ENCODE data around the gene HOXC6.
"Not testable (repeated sequence)": the region's sequence is repeated elsewhere in the genome, so short reads cannot be mapped to it uniquely, and the experiment has no call there.

HOXC6 gene

DNA sequence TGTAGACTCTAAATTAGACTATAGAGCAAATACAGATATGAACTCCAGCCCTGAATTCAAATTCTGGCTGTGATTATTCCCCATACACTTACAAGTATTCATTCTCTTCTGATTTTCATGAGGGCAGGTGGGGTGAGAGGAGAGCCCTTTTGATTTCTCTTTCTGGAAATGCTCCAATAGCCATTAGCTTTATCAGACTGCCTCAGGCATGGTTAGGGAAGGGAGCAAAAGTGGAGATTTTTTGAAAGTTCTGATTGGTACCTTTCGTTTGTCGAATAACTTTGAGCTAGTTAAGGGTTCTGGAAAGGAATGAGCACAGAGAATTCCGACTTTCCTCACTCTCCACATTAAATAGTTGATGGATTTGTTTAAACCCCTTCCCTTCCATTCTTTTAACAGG is 12.4 kb downstream of the HOXC6 start:
- Histone ChIP-seq H3K27ac (ENCODE audit: low read depth, low read length, severe bottlenecking) (no peak overlapping the region), H3K4me1 (ENCODE audit: control insufficient read depth, insufficient read depth, low read length, poor library complexity, severe bottlenecking) (no peaks in the 10 kb centered on the region), H3K9me3 (ENCODE audit: control insufficient read depth, low read length) (no peaks in the 10 kb centered on the region), H3K4me3 (ENCODE audit: extremely low read depth, insufficient read depth, low read length, poor library complexity, severe bottlenecking) (no peak overlapping the region), H3K36me3 (ENCODE audit: control insufficient read depth, insufficient read depth, low read length) (no peaks in the 10 kb centered on the region)
- WGBS, 2 experiments (ENCODE audit: insufficient coverage in 2 of 2), result no CpG with 5 or more reads among the region's 3 CpGs

DNA sequence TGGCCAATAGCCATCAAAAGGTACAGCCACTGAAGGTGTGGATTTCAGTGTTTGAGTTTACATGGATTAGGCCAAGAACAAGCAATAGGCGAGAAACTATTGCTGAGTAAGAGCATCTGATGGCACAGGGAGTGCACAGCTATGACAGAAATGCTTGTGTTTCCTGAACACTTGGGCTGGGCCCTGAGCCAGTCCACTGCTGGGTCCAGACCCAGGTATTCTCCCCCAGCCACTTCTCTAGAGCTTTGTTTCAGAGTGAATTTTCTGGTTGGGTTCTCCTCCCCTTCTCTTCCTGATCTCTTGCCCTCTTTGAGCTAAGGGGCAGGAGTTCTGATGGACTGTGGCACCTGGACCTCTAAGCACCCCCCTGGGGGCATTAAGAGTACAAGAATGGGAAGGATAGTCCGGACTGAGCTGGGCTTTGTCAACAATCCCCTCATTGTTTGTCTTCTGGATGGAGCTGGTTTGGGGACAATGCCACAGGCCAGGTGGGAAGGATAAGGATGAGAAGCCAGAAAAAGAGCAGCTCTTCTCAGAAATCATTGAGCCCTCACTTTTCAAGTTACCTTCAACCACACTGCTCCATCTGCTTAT is 13.0 kb downstream of the HOXC6 start:
- 17 to 35% methylated on average over 2 of the region's 2 CpGs for WGBS, 2 experiments (ENCODE audit: insufficient coverage in 2 of 2)
- Histone ChIP-seq H3K9me3 (ENCODE audit: control insufficient read depth, low read length) (no peaks in the 10 kb centered on the region), H3K4me3 (ENCODE audit: extremely low read depth, insufficient read depth, low read length, poor library complexity, severe bottlenecking) (no peak overlapping the region), H3K4me1 (ENCODE audit: control insufficient read depth, insufficient read depth, low read length, poor library complexity, severe bottlenecking) (no peaks in the 10 kb centered on the region), H3K36me3 (ENCODE audit: control insufficient read depth, insufficient read depth, low read length) (no peaks in the 10 kb centered on the region), H3K27ac (ENCODE audit: low read depth, low read length, severe bottlenecking) (no peak overlapping the region)

DNA sequence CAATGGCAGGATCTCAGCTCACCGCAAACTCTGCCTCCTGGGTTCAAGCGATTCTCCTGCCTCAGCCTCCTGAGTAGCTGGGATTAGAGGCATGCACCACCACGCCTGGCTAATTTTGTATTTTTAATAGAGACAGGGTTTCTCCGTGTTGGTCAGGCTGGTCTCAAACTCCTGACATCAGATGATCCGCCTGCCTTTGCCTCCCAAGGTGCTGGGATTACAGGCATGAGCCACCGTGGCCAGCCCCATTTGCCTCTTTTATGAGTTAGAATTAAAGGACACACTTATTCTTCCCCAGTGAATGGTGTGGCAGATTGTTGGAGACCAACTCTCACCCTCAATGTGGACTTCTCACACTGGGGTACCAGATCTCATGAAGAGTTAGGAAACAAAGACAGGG is 13.8 kb downstream of the HOXC6 start:
- H3K4me1 ChIP-seq (ENCODE audit: control insufficient read depth, insufficient read depth, low read length, poor library complexity, severe bottlenecking); H3K36me3 ChIP-seq (ENCODE audit: control insufficient read depth, insufficient read depth, low read length); H3K4me3 ChIP-seq (ENCODE audit: extremely low read depth, insufficient read depth, low read length, poor library complexity, severe bottlenecking); H3K9me3 ChIP-seq (ENCODE audit: control insufficient read depth, low read length); H3K27ac ChIP-seq (ENCODE audit: low read depth, low read length, severe bottlenecking): not testable (repeated sequence)
- 39 to 55% methylated on average over 3 to 4 of the region's 6 CpGs for WGBS, 2 experiments (ENCODE audit: insufficient coverage in 2 of 2)

DNA sequence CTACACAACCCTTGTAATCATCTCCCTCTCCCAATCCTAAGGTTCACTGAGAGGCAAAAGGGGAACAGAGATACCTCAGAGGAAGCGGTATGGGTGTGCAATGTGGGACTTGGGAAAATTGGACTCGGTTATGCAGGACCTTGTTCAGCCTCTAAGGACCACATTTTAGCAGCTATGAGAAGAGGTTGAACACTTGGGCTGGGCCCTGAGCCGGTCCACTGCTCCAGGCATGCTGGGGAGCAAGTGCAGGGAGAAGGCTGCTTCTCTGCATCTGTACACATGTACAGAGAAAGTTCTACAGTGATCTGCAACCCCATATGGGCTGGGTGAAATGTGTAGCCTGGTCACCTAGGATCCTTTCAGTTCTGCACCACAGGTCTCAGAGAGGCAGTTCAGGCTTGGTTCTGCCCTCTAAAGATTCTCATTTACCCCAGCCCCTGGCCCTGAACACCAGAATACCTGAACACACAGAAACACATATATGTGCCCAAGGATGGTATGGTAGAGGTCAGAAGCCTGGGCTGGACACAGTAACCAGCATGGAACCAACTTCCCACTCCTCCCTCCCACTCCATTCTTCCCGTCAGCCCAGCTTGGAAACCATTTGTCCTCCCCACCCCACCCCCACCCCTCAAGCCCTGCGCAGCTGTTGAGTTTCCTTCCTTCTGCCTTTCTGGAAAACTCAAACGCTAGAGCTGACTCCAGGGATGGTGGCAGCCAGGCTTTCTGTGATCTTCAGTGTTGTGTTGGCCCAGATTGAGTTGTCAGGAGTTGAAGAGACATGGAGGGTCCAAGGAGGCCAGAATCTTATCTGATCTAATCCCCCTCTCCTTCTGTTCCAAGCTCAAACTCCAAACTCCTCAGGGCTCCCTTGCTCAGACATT is 15.0 kb downstream of the HOXC6 start:
- WGBS, 2 experiments (ENCODE audit: insufficient coverage in 2 of 2), result 33 to 42% methylated on average over 3 to 4 of the region's 6 CpGs
- Histone ChIP-seq H3K27ac (ENCODE audit: low read depth, low read length, severe bottlenecking) (no peak overlapping the region), H3K36me3 (ENCODE audit: control insufficient read depth, insufficient read depth, low read length) (no peaks in the 10 kb centered on the region), H3K4me3 (ENCODE audit: extremely low read depth, insufficient read depth, low read length, poor library complexity, severe bottlenecking) (no peak overlapping the region), H3K4me1 (ENCODE audit: control insufficient read depth, insufficient read depth, low read length, poor library complexity, severe bottlenecking) (no peaks in the 10 kb centered on the region), H3K9me3 (ENCODE audit: control insufficient read depth, low read length) (no peaks in the 10 kb centered on the region)

- Histone ChIP-seq H3K27ac (ENCODE audit: low read depth, low read length, severe bottlenecking) (no peak overlapping the region), H3K36me3 (ENCODE audit: control insufficient read depth, insufficient read depth, low read length) (no peaks in the 10 kb centered on the region), H3K4me3 (ENCODE audit: extremely low read depth, insufficient read depth, low read length, poor library complexity, severe bottlenecking) (no peak overlapping the region), H3K9me3 (ENCODE audit: control insufficient read depth, low read length) (no peaks in the 10 kb centered on the region), H3K4me1 (ENCODE audit: control insufficient read depth, insufficient read depth, low read length, poor library complexity, severe bottlenecking) (no peaks in the 10 kb centered on the region)
- WGBS, 2 experiments (ENCODE audit: insufficient coverage in 2 of 2), result 30 to 38% methylated on average over 5 of the region's 5 CpGs
These were observed 16.3 kb downstream of the HOXC6 start for GRCh38 chr12:54044425-54045103.

GRCh38 chr12:54045401-54045800 is 17.2 kb downstream of the HOXC6 start:
- no peaks in the 10 kb centered on the region for H3K4me1 ChIP-seq (ENCODE audit: control insufficient read depth, insufficient read depth, low read length, poor library complexity, severe bottlenecking)
- H3K27ac ChIP-seq (ENCODE audit: low read depth, low read length, severe bottlenecking), result no peak overlapping the region
- no peaks in the 10 kb centered on the region for H3K36me3 ChIP-seq (ENCODE audit: control insufficient read depth, insufficient read depth, low read length)
- H3K4me3 ChIP-seq (ENCODE audit: extremely low read depth, insufficient read depth, low read length, poor library complexity, severe bottlenecking), result no peak overlapping the region
- H3K9me3 ChIP-seq (ENCODE audit: control insufficient read depth, low read length), result no peaks in the 10 kb centered on the region

DNA sequence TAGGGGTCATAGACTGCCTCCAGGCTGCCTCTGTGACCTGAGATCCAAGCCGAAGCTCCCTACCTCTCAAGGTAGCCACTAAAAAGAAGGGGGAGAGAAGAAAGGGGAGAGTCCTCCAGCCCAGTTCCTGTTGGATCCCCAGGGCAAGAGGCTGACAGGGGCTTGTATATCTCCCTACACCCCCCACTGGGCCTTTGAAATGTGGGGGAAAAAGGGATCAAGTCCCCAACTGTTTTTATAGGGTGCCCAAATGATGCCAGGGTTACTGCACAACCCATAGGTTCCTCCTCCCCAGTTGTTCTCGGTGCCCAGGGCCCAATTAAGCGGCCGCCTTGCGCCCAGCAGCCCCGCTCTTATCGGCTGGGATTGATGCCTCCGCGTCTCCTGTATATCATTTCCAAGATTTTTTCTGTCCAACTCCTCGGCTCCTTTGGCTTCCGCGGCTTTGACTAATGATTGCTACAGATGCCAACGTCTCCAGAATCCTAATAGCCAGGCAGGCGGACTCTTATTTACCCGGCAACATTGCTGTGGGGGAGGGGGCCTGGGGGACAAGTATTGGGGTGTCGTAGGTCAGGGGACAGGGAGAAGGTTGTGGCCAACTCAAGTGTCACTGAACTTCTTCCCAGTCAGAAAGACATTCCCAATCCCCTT is 17.8 kb downstream of the HOXC6 start:
- 25 to 38% methylated on average over 11 of the region's 16 CpGs for WGBS, 2 experiments (ENCODE audit: insufficient coverage in 2 of 2)
- Histone ChIP-seq H3K27ac (ENCODE audit: low read depth, low read length, severe bottlenecking) (no peak overlapping the region), H3K4me3 (ENCODE audit: extremely low read depth, insufficient read depth, low read length, poor library complexity, severe bottlenecking) (no peak overlapping the region), H3K36me3 (ENCODE audit: control insufficient read depth, insufficient read depth, low read length) (no peaks in the 10 kb centered on the region), H3K9me3 (ENCODE audit: control insufficient read depth, low read length) (no peaks in the 10 kb centered on the region), H3K4me1 (ENCODE audit: control insufficient read depth, insufficient read depth, low read length, poor library complexity, severe bottlenecking) (no peaks in the 10 kb centered on the region)

DNA sequence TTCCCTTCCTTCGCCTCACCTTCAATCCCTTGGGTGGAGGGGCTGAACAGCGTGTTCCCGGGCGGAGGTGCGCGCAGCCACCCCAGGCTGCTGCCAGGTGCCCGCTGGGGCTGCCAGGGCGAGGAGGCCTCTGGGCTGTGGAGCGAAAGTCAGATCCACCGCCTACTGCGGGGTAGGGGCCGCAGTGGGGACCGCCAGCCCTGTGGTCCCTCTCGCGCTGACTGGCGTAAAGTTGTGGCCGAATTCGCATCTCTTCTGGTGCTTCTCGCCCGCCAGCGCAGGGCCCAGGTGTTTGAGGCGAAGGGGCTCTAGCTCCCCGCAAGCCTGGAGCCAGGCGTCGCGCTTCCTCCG is 18.5 kb downstream of the HOXC6 start:
- H3K36me3 ChIP-seq (ENCODE audit: control insufficient read depth, insufficient read depth, low read length), result no peaks in the 10 kb centered on the region
- no peak overlapping the region for H3K27ac ChIP-seq (ENCODE audit: low read depth, low read length, severe bottlenecking)
- no peaks in the 10 kb centered on the region for H3K9me3 ChIP-seq (ENCODE audit: control insufficient read depth, low read length)
- H3K4me1 ChIP-seq (ENCODE audit: control insufficient read depth, insufficient read depth, low read length, poor library complexity, severe bottlenecking), result no peaks in the 10 kb centered on the region
- 3 to 9% methylated on average over 25 to 26 of the region's 27 CpGs for WGBS, 2 experiments (ENCODE audit: insufficient coverage in 2 of 2)
- no peak overlapping the region for H3K4me3 ChIP-seq (ENCODE audit: extremely low read depth, insufficient read depth, low read length, poor library complexity, severe bottlenecking)

DNA sequence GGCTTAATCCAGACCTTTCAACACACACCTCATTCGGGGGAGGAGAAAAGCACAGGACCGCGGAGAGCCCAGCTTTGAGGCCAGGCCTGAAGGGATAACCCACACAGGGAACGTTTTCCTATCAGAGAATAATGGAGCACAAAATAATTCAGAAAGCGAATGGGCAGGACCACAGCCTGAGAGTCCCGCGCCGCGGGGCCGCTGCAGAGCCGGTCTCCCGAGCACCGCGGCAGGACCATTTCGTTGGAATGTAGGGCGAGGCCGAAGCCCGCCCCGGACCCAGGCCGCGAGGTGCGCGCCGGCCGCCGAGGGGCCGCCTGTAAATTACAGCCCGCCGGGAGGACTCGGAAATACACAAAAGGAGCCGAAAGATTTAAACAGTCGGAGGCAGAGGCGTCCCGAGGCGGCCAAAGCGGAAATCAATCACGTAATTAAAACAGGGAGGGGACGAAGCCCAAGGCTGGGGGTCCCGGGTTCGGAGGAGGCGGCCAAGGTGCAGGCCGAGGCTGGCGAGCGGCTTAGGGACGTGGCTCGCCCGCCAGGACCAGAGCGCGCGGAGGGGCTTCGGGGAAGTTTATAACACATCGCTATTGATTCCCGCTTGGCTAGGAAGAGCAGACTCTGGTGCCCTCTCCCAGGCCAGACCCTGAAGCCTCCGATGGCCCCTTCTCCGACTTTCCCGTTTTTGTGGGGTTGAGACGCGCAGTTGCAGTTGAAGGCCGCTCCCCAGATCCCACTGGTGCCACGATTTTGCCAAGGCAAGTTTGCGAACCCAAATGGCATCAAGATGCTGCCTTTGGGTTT is 19.1 kb downstream of the HOXC6 start:
- 2 to 3% methylated on average over 52 to 57 of the region's 61 CpGs for WGBS, 2 experiments (ENCODE audit: insufficient coverage in 2 of 2)
- Histone ChIP-seq H3K4me1 (ENCODE audit: control insufficient read depth, insufficient read depth, low read length, poor library complexity, severe bottlenecking) (no peaks in the 10 kb centered on the region), H3K9me3 (ENCODE audit: control insufficient read depth, low read length) (no peaks in the 10 kb centered on the region), H3K4me3 (ENCODE audit: extremely low read depth, insufficient read depth, low read length, poor library complexity, severe bottlenecking) (no peak overlapping the region), H3K36me3 (ENCODE audit: control insufficient read depth, insufficient read depth, low read length) (no peaks in the 10 kb centered on the region), H3K27ac (ENCODE audit: low read depth, low read length, severe bottlenecking) (no peak overlapping the region)

- Histone ChIP-seq H3K4me3 (ENCODE audit: extremely low read depth, insufficient read depth, low read length, poor library complexity, severe bottlenecking) (no peak overlapping the region), H3K4me1 (ENCODE audit: control insufficient read depth, insufficient read depth, low read length, poor library complexity, severe bottlenecking) (no peaks in the 10 kb centered on the region), H3K9me3 (ENCODE audit: control insufficient read depth, low read length) (no peaks in the 10 kb centered on the region), H3K27ac (ENCODE audit: low read depth, low read length, severe bottlenecking) (no peak overlapping the region), H3K36me3 (ENCODE audit: control insufficient read depth, insufficient read depth, low read length) (no peaks in the 10 kb centered on the region)
- 0 to 9% methylated on average over 4 to 5 of the region's 8 CpGs for WGBS, 2 experiments (ENCODE audit: insufficient coverage in 2 of 2)
These were observed 19.7 kb downstream of the HOXC6 start for GRCh38 chr12:54047964-54048303.
